OCI-LY1 (cell line): ENCODE data around the gene PLSCR4.

Source experiments
- H2AFZ ChIP-seq: fragments of 200-600 bp; sonication (generic), shearing (Covaris generic); 2 replicates; pipeline ENCODE4 v1.6.0; 2014; ENCODE audit warnings: antibody characterized with exemption, mild to moderate bottlenecking, low read length
- H3F3A ChIP-seq: fragments of 200-600 bp; sonication (generic), shearing (Covaris generic); 2 replicates; pipeline ENCODE4 v1.6.0; 2014; ENCODE audit warnings: mild to moderate bottlenecking, antibody characterized with exemption, low read length, moderate library complexity; ENCODE audit not compliant: insufficient read depth
- H3K27ac ChIP-seq: fragments of 200-600 bp; sonication (generic); 2 replicates; pipeline ENCODE4 v1.5.1; 2014; ENCODE audit warnings: low read length, mixed run types, mild to moderate bottlenecking, low read depth; ENCODE audit not compliant: poor library complexity, severe bottlenecking
- H3K27me3 ChIP-seq: fragments of 200-600 bp; sonication (generic); 2 replicates; pipeline ENCODE4 v1.6.0; 2014; ENCODE audit warnings: antibody characterized with exemption, mild to moderate bottlenecking, low read length, moderate library complexity; ENCODE audit not compliant: insufficient read depth
- H3K36me3 ChIP-seq: fragments of 200-600 bp; sonication (generic); 2 replicates; pipeline ENCODE4 v1.6.1; 2014; ENCODE audit warnings: mild to moderate bottlenecking, antibody characterized with exemption, low read length, moderate library complexity, mixed read lengths; ENCODE audit not compliant: insufficient read depth
- H3K4me1 ChIP-seq: fragments of 200-600 bp; sonication (generic); 2 replicates; pipeline ENCODE4 v1.5.1; 2014; ENCODE audit warnings: mild to moderate bottlenecking, low read length, moderate library complexity; ENCODE audit not compliant: insufficient read depth, severe bottlenecking
- H3K4me2 ChIP-seq: fragments of 200-600 bp; sonication (generic), shearing (Covaris generic); 2 replicates; pipeline ENCODE4 v1.6.1; 2014; ENCODE audit warnings: low read length
- H3K4me3 ChIP-seq: fragments of 200-600 bp; sonication (generic); 2 replicates; pipeline ENCODE4 v1.5.1; 2014; ENCODE audit warnings: low read length, low read depth, mild to moderate bottlenecking, mixed read lengths; ENCODE audit not compliant: poor library complexity, severe bottlenecking
- H3K79me2 ChIP-seq: fragments of 200-600 bp; shearing (Covaris generic); 2 replicates; pipeline ENCODE4 v1.6.1; 2016; ENCODE audit warnings: mixed run types, low read length, mixed read lengths; ENCODE audit not compliant: insufficient read depth
- H3K9ac ChIP-seq: fragments of 200-600 bp; sonication (generic), shearing (Covaris generic); 2 replicates; pipeline ENCODE4 v1.6.1; 2014; ENCODE audit warnings: mild to moderate bottlenecking, low read length, mixed read lengths
- H3K9me2 ChIP-seq: fragments of 200-600 bp; sonication (generic), shearing (Covaris generic); 2 replicates; pipeline ENCODE4 v1.6.1; 2014; ENCODE audit warnings: low read depth, mild to moderate bottlenecking, low read length, mixed read lengths
- H3K9me3 ChIP-seq: fragments of 200-600 bp; shearing (Covaris generic); 2 replicates; pipeline ENCODE4 v1.6.1; 2014; ENCODE audit warnings: low read length, mixed read lengths
- H4K20me1 ChIP-seq: fragments of 200-600 bp; sonication (generic), shearing (Covaris generic); 2 replicates; pipeline ENCODE4 v1.6.0; 2016; ENCODE audit warnings: mild to moderate bottlenecking, low read length; ENCODE audit not compliant: insufficient read depth
- EZH2 ChIP-seq: fragments of 200-600 bp; sonication (generic), shearing (Covaris generic); IDR thresholded peaks from 2 replicates; pipeline ENCODE4 v1.8.0; 2017; ENCODE audit warnings: borderline replicate concordance, mixed run types, mild to moderate bottlenecking, antibody characterized with exemption, low read length, moderate library complexity, mixed read lengths
- TF ChIP-seq, protein P1 (sequence below): fragments of 200-600 bp; sonication (generic), shearing (Covaris generic); IDR thresholded peaks from 2 replicates; pipeline ENCODE4 v1.5.1; 2017; ENCODE audit warnings: mild to moderate bottlenecking, antibody characterized with exemption, low read length, moderate library complexity, mixed read lengths

Gene PLSCR4

GRCh38 chr3:146164971-146165769, 85.7 kb downstream of the PLSCR4 start:
- no peak overlapping the region for H3K4me2 ChIP-seq
- H3K9me3 ChIP-seq = no peaks in the 10 kb centered on the region
- H3F3A ChIP-seq = no peaks in the 10 kb centered on the region
- H3K27ac ChIP-seq = no peak overlapping the region
- H3K4me1 ChIP-seq = no peaks in the 10 kb centered on the region
- H4K20me1 ChIP-seq = no peaks in the 10 kb centered on the region
- H3K79me2 ChIP-seq = no peaks in the 10 kb centered on the region
- no peak overlapping the region for H2AFZ ChIP-seq
- H3K36me3 ChIP-seq = no peaks in the 10 kb centered on the region
- no peaks in the 10 kb centered on the region; the same call in 1 of the 2 replicates for H3K9me2 ChIP-seq
- no peak overlapping the region for H3K9ac ChIP-seq
- no peak overlapping the region for H3K4me3 ChIP-seq
- H3K27me3 ChIP-seq = no peaks in the 10 kb centered on the region
- TF ChIP-seq, protein P1, sequence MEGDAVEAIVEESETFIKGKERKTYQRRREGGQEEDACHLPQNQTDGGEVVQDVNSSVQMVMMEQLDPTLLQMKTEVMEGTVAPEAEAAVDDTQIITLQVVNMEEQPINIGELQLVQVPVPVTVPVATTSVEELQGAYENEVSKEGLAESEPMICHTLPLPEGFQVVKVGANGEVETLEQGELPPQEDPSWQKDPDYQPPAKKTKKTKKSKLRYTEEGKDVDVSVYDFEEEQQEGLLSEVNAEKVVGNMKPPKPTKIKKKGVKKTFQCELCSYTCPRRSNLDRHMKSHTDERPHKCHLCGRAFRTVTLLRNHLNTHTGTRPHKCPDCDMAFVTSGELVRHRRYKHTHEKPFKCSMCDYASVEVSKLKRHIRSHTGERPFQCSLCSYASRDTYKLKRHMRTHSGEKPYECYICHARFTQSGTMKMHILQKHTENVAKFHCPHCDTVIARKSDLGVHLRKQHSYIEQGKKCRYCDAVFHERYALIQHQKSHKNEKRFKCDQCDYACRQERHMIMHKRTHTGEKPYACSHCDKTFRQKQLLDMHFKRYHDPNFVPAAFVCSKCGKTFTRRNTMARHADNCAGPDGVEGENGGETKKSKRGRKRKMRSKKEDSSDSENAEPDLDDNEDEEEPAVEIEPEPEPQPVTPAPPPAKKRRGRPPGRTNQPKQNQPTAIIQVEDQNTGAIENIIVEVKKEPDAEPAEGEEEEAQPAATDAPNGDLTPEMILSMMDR = no peak
- no peak for TF ChIP-seq EZH2

DNA sequence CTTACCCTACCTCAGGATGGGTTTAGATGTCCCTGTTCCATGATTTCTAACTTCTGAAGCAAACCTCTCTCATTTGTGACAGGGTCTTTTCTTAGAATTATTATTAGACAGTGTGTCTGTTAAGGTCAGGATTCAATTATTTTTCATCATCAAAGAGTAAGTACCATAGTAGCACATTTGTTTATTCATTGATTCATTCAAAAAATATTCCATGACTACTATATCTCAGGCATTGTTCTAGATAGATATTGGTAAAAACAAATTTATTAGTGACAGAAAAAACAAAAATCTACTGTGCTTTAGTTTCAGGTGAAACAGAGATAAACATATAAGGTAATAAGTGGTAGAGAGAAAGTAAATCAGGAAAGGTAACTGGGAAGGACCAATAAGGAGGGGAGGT, 86.4 kb downstream of the PLSCR4 start:
- no peak overlapping the region for H3K27ac ChIP-seq
- H3K9me2 ChIP-seq = no peaks in the 10 kb centered on the region; the same call in 1 of the 2 replicates
- no peak overlapping the region for H3K4me3 ChIP-seq
- H3K4me2 ChIP-seq = no peak overlapping the region
- TF ChIP-seq, protein P1 = no peak
- TF ChIP-seq EZH2 = no peak
- H3K9ac ChIP-seq = no peak overlapping the region
- H3F3A ChIP-seq = no peaks in the 10 kb centered on the region
- no peaks in the 10 kb centered on the region for H3K27me3 ChIP-seq
- no peaks in the 10 kb centered on the region for H3K9me3 ChIP-seq
- H2AFZ ChIP-seq = no peak overlapping the region
- no peaks in the 10 kb centered on the region for H3K79me2 ChIP-seq
- no peaks in the 10 kb centered on the region for H4K20me1 ChIP-seq
- H3K36me3 ChIP-seq = no peaks in the 10 kb centered on the region
- H3K4me1 ChIP-seq = no peaks in the 10 kb centered on the region

- Histone ChIP-seq H3F3A (no peaks in the 10 kb centered on the region), H3K9me3 (no peaks in the 10 kb centered on the region), H3K9me2 (no peaks in the 10 kb centered on the region; the same call in 1 of the 2 replicates), H2AFZ (no peak overlapping the region), H3K4me2 (no peak overlapping the region), H3K9ac (no peak overlapping the region), H4K20me1 (no peaks in the 10 kb centered on the region), H3K4me1 (no peaks in the 10 kb centered on the region), H3K36me3 (no peaks in the 10 kb centered on the region), H3K27me3 (no peaks in the 10 kb centered on the region), H3K4me3 (no peak overlapping the region), H3K27ac (no peak overlapping the region), H3K79me2 (no peaks in the 10 kb centered on the region)
- TF ChIP-seq EZH2 = no peak
- TF ChIP-seq, protein P1 = no peak
Measured at GRCh38 chr3:146164071-146164470, 86.8 kb downstream of the PLSCR4 start.
